ENCODE data around the gene TMEM107.

TMEM107 gene

GRCh38 chr17:8150194-8151119, 25.7 kb downstream of the TMEM107 start:
- no peak for DNase-seq (ENCODE audit: low spot score)

GRCh38 chr17:8149419-8150193, 26.6 kb downstream of the TMEM107 start:
- DNase-seq (ENCODE audit: low spot score): no peak

GRCh38 chr17:8148560-8148959, 27.6 kb downstream of the TMEM107 start:
- DNase-seq (ENCODE audit: low spot score): no peak

DNA sequence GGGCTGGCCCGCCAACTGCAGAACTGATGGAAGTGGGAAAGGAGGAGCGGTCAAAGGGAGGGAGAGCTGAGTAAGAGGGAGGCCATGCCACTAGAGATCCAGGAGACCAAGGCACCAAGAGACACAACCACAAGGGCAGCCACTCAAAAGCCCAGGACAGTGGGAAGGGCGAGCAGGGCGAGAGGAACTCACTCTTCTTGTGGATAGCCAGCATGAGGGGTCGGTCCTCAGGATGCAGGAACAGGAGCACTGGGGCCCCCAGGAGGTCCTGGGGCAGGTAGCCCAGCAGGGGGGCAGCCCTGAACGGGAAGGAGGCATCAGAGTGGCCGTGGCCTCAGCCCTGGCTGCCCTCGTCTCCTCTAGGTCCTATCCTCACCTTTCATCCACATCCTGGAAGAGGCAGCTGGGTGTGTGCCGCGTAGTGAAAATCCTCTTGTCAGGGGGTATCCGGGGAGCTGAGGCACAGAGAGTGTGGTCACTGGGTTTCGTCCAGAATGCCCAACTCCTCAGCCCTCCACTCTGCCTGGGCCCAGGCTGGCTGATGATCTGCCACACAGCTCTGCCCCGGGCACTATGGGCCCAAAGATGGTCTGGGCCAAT, 28.3 kb downstream of the TMEM107 start:
- DNase-seq (ENCODE audit: low spot score): no peak

DNA sequence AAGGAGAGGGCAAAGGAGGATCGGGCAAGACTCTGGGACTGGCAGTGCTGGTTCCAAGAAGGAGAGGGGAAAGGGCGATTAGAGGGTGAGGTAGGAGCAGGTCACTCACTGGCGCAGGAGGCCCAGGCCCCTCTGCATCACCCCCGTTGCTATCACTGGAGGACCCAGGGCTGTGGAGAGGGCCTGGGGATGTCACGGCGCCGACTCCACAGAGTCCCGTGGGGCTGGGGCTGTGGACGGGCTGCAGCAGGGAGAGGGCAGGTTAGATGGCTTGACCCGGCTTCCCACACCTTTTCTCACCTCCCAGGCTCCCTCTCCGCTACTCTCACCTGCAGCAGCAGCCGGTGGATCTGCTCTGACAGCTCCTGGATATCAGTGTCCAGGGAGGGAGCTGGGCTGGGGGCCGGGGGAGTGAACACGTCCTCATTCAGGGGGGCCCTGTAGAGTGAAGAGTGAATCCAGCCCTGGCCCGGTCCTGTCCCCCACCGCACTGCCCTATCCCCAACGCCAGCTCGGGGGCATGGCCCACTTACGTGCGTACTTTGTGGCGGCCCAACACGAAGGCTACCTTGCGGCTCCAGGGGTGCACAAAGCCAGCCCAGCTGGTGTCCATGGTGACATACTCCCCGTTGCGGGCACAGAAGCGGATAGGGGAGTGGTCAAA, 28.9 kb downstream of the TMEM107 start:
- no peak for DNase-seq (ENCODE audit: low spot score)

DNA sequence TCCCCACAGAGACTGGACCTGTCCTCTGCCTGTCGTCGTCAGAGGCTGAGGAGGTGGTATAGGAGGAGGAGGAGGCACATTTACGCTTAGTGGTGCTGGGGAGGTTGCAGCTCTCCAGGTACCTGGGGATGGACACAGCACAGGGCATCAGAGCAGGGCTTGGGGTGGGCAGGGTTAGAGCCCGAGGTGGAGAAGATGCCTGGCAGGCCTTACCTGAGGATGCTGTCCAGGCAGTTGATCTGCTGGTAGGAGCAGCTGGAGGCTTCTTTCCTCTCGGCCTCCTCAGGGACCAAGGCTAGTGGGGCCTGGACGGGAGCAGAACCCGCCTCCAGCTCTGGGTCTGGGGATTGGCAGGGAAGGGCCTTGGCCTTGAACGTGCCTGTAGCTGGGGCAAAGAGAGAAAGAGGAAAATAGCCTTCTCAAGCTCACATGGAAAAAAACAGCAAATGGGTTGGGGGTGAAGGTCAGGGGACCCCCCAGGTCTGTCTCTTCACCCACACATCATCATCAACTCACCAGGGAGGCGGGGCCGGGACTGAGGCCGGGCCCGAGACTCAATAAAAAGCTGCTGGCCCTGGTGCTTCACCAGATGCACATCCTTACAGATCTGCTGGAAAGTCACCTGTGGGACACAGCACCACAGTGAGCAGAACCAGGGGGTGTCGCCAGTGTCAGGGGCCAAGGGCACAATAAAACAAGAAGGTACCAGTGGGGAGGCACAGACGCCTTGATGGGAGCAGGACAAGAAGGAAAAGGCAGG, 29.6 kb downstream of the TMEM107 start:
- no peak for DNase-seq (ENCODE audit: low spot score)

GRCh38 chr17:8145811-8146210, 30.4 kb downstream of the TMEM107 start:
- no peak for DNase-seq (ENCODE audit: low spot score)

DNA sequence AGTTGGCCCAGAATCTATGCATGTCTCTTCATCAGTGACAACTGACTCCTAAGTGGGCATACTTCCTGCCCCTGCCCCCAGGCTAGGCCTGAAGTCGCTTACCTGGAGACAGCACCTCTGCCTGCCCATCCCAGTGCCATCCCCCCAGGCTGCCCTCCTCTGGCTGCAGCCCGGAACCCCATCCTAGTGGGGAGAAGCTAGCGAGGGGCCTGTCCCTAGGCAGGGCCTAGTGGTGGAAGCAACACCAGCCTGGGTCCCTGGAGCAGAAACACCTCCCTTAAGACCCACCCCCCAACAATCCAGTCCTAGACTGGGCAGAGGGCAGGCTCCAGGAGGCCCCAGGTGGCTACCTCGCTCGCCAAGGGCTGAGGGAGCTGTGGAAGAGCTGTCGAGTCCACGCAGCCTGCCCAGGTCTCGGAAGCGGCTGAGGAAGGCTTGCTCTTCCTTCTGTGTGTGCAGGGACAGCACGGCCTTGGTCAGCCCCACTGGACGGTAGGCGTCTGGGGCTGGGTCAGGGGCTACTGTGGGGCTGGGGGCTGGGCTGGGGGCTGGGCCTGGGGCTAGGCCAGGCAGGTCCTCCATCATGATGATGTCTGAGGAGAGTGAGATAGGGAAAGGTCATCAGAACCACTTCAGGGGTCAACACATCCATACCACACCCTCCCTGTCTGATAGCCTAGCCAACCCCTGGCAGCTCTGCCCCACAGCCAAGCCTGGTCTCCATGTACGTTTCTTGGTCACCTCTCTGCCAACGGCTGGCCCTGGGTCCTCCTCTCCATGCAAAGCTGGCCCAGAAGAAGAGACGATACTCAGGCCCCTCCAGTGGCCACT, 31.6 kb downstream of the TMEM107 start:
- DNase-seq (ENCODE audit: low spot score): no peak

- DNase-seq (ENCODE audit: low spot score): no peak
These were observed 32.4 kb downstream of the TMEM107 start for GRCh38 chr17:8143581-8144400.

GRCh38 chr17:8142887-8143580, 33.1 kb downstream of the TMEM107 start:
- DNase-seq (ENCODE audit: low spot score): no peak

DNA sequence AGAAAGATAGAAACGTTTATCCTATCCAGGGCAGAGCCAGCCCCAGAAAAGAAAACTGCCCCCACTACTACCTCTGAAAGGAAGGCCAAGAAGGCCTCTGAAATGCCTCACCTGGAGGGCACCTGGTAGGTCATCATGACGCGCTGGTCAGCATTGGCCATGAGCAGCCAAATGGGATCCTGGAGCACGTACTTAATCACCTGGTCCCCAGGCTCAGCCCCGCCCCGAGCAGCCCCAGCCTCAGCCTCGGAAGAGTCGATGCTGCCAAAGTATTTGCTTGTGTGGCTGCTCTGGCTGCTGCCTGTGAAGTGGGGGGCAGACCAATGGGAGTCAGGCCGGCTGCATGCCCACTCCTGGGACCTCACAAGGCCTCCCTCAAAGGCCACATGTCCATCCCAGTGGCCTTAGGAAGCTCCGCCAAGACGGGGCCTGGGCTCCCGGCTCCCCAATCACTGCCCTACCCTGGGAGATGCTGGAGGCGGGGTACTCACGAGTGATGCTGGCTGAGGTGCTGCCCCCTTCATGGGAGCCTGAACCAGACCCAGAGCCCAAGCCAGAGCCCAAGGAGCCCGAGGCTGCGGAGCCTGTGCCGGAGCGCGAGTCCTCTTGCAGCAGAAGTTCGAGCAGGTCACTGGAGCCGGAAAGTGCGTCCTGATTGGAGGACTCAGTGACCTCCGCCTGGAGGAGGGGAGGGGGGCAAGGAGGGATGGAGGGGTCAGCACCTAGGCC, 33.9 kb downstream of the TMEM107 start:
- no peak for DNase-seq (ENCODE audit: low spot score)

DNA sequence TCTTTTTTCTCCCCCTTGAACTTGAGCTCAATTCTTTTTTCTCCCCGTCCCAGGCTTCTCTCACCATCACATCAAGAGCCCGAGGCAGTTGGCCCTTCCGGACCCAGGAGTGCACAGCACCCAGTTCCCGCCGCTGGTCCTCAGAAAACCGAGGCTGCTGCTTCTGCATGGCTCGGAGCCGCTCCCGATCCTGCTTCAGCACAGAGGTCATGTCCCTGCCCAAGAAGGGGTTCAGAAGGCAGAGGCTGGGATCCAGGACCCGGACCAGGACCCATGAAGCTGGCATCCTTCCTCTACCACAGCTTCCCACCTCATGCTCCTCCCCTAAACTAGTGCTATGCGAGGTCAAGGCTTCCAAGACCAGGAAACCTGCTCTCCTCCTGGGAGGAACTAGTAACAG, 34.4 kb downstream of the TMEM107 start:
- DNase-seq (ENCODE audit: low spot score): no peak

DNA sequence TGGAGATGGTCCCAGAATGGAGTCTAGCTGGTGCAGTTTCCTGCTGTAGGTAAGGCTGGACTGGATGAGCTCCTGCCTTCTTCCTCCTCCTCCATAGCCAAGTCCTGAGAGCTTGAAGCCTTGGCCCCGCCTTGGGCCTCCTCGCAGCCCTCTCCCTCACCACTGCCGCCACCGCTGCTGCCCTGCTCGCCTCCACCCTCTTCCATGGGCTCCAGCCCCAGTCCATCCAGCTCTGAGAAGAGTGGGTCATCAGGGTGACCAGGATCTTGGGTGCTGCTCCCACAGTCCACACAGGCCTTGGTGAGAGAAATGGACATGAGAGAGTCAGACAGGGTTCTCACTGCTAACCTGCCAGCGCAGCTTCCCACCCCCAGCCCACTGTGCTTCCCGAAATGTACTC, 35.1 kb downstream of the TMEM107 start:
- DNase-seq (ENCODE audit: low spot score): no peak

GRCh38 chr17:8140065-8141029, 35.8 kb downstream of the TMEM107 start:
- DNase-seq (ENCODE audit: low spot score): no peak

GRCh38 chr17:8138672-8139371, 37.4 kb downstream of the TMEM107 start:
- peak; percentile 90 for DNase-seq (ENCODE audit: low spot score)

GRCh38 chr17:8138374-8138671, 37.9 kb downstream of the TMEM107 start:
- DNase-seq (ENCODE audit: low spot score): no peak

All from Ammon's horn (tissue), 1 donor.